Cardiac muscle cell (in vitro differentiated cells and primary cell): ENCODE measurements around the gene POU2F2. TPM values are rescaled to one million over a fixed set of nuclear protein-coding genes. Genes with fewer than 3 reads are reported as not detected.
A peak's percentile ranks its signal among the peaks of the same experiment; 100 is the strongest.

Experiments
- DNase-seq, 2 donors: peaks; one replicate each; pipeline versions ENCODE4 v3.0.0 to v3.0.0-alpha.2; 2010 to 2017; ENCODE audit warnings: low read depth in 1 of 2, low spot score in 1 of 2
- H3K27ac ChIP-seq: fragments of 200-600 bp; sonication (generic); 2 replicates; pipeline ENCODE4 v1.5.1; 2016
- H3K27me3 ChIP-seq: fragments of 200-600 bp; sonication (generic); 2 replicates; pipeline ENCODE4 v1.6.0; 2016; ENCODE audit warnings: control low read depth
- H3K36me3 ChIP-seq: fragments of 200-600 bp; sonication (generic); 2 replicates; pipeline ENCODE4 v1.5.1; 2016; ENCODE audit warnings: control low read depth
- H3K4me1 ChIP-seq: fragments of 200-600 bp; sonication (generic); 2 replicates; pipeline ENCODE4 v1.8.1; 2017; ENCODE audit warnings: low read depth, mild to moderate bottlenecking, mixed run types
- H3K4me3 ChIP-seq: fragments of 200-600 bp; sonication (generic); 2 replicates; pipeline ENCODE4 v1.5.1; 2016; ENCODE audit warnings: mild to moderate bottlenecking
- H3K9me3 ChIP-seq: fragments of 200-600 bp; sonication (generic); 2 replicates; pipeline ENCODE4 v1.5.1; 2017; ENCODE audit warnings: low read depth, mild to moderate bottlenecking, control low read depth
- polyA plus RNA-seq: library from polyadenylated mRNA; unstranded; fragments of >200 nt; fragmentation: Nextera tagmentation; extraction: Ambion mirVana; gene quantifications from 2 replicates; pipeline ENCODE4 v1.2.1, GENCODE V29; 2016
- total RNA-seq: library from RNA; depleted of rRNA; stranded (reverse); fragments of >200 nt; gene quantifications from 2 replicates; pipeline ENCODE4 v1.2.3, GENCODE V29; 2016
- TF ChIP-seq, protein P1 (sequence below): IDR thresholded peaks from 2 replicates; pipeline ENCODE4 v1.5.1; 2012; ENCODE audit warnings: low read depth, mild to moderate bottlenecking, low read length

Gene POU2F2
- total and polyA plus RNA-seq, 2 experiments from 2014 or later, result 0.12 TPM; not detected in 1

DNA sequence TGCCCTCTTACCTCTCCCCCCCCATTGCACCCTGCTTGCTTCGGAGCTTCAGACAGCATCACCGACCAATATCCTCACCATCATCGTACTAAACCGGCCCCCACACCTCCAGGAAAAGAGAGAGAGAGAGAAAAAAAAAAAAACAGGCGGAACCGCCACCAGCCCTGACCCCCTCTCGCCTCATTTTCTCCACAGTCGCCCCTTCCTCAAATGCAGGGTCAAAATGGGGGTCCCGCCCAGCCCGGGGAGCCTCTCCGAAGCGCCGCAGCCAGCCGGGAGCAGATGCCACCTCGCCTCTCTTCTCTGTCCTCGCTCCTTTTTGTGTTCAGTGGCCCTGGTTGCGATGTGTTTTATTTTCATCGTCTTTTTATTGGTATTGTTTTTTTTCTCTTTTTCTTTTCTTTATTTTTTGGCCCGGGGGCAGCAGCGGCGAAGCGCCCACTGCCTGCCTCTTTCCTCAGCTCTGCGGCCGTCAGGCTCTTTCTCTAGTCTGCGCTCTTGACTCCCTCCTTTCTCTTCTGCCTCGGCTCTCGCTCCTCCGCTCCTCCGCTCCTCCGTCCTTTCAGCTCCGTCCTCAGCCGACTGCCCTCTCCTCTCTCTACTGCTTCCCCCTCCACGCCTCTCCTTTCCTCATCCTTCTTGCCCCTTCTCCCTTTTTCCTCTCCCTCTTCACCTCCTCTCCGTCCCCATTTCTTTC lies 43.9 kb upstream of the POU2F2 start:
- TF ChIP-seq, protein P1, sequence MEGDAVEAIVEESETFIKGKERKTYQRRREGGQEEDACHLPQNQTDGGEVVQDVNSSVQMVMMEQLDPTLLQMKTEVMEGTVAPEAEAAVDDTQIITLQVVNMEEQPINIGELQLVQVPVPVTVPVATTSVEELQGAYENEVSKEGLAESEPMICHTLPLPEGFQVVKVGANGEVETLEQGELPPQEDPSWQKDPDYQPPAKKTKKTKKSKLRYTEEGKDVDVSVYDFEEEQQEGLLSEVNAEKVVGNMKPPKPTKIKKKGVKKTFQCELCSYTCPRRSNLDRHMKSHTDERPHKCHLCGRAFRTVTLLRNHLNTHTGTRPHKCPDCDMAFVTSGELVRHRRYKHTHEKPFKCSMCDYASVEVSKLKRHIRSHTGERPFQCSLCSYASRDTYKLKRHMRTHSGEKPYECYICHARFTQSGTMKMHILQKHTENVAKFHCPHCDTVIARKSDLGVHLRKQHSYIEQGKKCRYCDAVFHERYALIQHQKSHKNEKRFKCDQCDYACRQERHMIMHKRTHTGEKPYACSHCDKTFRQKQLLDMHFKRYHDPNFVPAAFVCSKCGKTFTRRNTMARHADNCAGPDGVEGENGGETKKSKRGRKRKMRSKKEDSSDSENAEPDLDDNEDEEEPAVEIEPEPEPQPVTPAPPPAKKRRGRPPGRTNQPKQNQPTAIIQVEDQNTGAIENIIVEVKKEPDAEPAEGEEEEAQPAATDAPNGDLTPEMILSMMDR, result no peak
- peak in 1 of 2 donors; percentile 35 for DNase-seq
- no peaks in the 10 kb centered on the region for H3K9me3 ChIP-seq
- no peaks in the 10 kb centered on the region for H3K36me3 ChIP-seq
- H3K4me1 ChIP-seq, result peaks cover 5% of the 10 kb centered on the region
- H3K27me3 ChIP-seq, result peaks cover 90% of the 10 kb centered on the region
- peak overlapping the region; percentile 42 for H3K4me3 ChIP-seq
- H3K27ac ChIP-seq, result no peak overlapping the region

DNA sequence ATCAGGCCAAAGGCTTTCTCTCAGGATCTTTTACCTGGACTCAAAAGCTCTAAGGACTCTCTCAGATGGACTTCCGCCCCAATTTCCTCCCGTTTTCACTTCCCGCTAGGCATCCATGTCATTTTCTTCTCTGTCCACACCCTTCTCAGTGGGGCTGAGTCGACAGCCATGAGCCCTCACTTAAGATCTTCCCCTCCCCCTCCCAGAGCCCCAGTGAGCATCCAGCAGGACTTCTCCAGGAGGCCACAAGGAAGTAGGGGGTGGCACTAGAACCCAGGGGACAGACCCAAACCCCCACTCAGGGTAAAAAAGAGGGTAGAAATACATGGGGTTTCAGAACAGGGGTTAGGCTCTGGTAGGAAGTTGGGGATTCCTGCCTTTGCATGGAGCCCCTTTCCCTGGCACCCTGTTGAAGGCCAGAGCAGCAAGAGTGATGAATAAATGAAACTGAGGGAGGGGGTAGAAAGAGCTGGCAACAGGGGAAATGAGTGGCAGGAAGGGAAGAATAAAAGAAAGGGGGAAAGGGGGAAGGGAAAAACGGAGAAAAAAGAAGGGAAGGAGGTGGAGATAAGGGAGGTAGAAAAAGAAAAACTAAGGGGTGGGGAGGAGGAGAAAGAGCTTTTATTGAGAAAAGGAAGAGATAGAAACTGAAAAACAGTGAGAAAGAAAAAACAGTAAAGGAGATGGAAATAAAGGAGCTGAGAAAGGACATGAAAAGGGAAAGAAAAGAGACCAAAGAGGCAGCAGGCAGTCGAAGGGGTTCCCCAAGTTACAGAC lies 42.9 kb upstream of the POU2F2 start:
- H3K27me3 ChIP-seq, result peaks cover 81% of the 10 kb centered on the region
- H3K9me3 ChIP-seq, result no peaks in the 10 kb centered on the region
- H3K36me3 ChIP-seq, result no peaks in the 10 kb centered on the region
- peaks cover 5% of the 10 kb centered on the region for H3K4me1 ChIP-seq
- no peak overlapping the region for H3K4me3 ChIP-seq
- no peak for DNase-seq
- TF ChIP-seq, protein P1, result no peak
- no peak overlapping the region for H3K27ac ChIP-seq

DNA sequence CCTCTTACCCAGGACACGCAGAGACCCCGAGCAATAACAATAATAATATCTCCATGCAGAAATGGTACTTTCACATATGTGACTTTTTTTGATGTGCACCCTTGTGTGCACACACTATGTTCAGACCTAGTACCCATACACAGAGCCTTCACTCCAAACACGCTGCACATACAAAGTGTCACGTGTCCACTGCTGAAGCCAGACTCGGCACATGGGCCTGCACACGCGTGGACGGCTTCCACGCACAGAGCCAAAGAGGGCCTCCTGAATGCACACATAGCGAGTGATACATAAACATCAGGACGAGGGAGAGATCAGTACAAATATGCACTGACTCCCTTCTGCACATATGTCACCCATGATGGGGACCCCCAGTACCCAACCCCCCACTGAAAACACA lies 41.9 kb upstream of the POU2F2 start:
- no peak for DNase-seq
- H3K27me3 ChIP-seq, result peaks cover 71% of the 10 kb centered on the region
- TF ChIP-seq, protein P1, result no peak
- H3K4me3 ChIP-seq, result no peak overlapping the region
- H3K9me3 ChIP-seq, result no peaks in the 10 kb centered on the region
- H3K27ac ChIP-seq, result no peak overlapping the region
- H3K36me3 ChIP-seq, result no peaks in the 10 kb centered on the region
- peaks cover 5% of the 10 kb centered on the region for H3K4me1 ChIP-seq

DNA sequence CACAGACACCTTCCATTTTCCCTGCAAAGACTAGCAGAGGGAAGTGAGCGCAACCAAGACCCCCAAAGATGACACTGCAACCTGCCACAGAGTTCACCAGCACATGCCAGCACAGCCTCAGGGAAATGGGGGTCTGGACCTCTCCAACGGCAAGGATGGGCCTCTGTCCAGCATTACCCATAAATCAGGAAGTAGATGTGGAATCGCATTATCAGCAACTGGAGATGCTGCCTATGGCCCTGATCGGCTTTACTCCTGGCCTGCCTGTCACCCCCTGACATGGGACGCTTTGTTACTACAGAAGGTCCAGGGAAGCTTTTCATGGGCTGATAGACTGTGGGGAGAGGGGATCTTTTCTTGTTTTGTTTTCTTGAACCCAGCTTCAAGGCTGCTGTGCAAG lies 41.4 kb upstream of the POU2F2 start:
- H3K4me1 ChIP-seq, result peaks cover 5% of the 10 kb centered on the region
- H3K9me3 ChIP-seq, result no peaks in the 10 kb centered on the region
- no peak overlapping the region for H3K27ac ChIP-seq
- no peak for DNase-seq
- peaks cover 66% of the 10 kb centered on the region for H3K27me3 ChIP-seq
- no peaks in the 10 kb centered on the region for H3K36me3 ChIP-seq
- TF ChIP-seq, protein P1, result no peak
- no peak overlapping the region for H3K4me3 ChIP-seq

DNA sequence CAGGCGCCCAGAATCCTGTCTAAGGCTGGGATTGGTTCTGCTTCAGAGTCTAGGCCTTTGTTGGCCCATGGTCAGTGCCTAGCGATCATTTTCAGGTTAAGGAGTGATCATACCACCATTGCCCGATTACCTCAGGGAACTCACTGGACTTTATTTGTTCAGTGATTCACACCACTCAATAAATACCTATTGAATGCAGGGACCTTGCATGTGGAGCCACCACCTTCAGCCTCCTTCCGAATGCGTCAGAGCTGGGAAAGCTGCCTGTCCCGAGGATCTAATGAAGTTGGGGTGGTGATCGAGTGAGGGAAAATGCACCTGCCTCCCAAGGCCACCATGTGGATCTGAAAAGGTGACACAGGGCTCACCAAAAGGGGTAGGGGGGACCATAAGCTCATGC lies 40.0 kb upstream of the POU2F2 start:
- Histone ChIP-seq H3K36me3 (no peaks in the 10 kb centered on the region), H3K27ac (no peak overlapping the region), H3K4me3 (no peak overlapping the region), H3K9me3 (no peaks in the 10 kb centered on the region), H3K4me1 (peaks cover 5% of the 10 kb centered on the region), H3K27me3 (peaks cover 63% of the 10 kb centered on the region)
- no peak for DNase-seq
- TF ChIP-seq, protein P1, result no peak
